SK-N-MC (cell line): ENCODE data around the gene MIPEP.
A peak's percentile ranks its signal among the peaks of the same experiment; 100 is the strongest.

ENCODE experiments used
- DNase-seq: peaks from one replicate; pipeline ENCODE4 v3.0.0-alpha.2; 2011; ENCODE audit warnings: low read depth, low spot score
- H3K27ac ChIP-seq: fragments of 200-600 bp; sonication (generic); 2 replicates; pipeline ENCODE4 v1.5.1; 2016; ENCODE audit warnings: mixed run types
- H3K36me3 ChIP-seq: fragments of 200-600 bp; sonication (generic); 2 replicates; pipeline ENCODE4 v1.6.1; 2017; ENCODE audit warnings: antibody characterized with exemption, low read length, mixed read lengths; ENCODE audit not compliant: insufficient read depth
- H3K4me3 ChIP-seq: fragments of 200-600 bp; sonication (generic); 2 replicates; pipeline ENCODE4 v1.5.1; 2016
- H3K9ac ChIP-seq: fragments of 200-600 bp; sonication (generic); 2 replicates; pipeline ENCODE4 v1.8.0; 2017; ENCODE audit warnings: mixed run types, mixed read lengths; ENCODE audit not compliant: insufficient read length
- H3K9me3 ChIP-seq: fragments of 200-600 bp; sonication (generic); 2 replicates; pipeline ENCODE4 v1.6.1; 2017; ENCODE audit warnings: low read depth, mild to moderate bottlenecking, antibody characterized with exemption, low read length, moderate library complexity, mixed read lengths
- EZH2 ChIP-seq: fragments of 200-600 bp; sonication (generic); IDR thresholded peaks from one replicate; pipeline ENCODE4 v1.6.1; 2017; ENCODE audit warnings: antibody characterized with exemption
- FOXP2 ChIP-seq: optimal IDR thresholded peaks from 2 replicates; pipeline ENCODE3; 2011; ENCODE audit warnings: mild to moderate bottlenecking, moderate library complexity; ENCODE audit not compliant: insufficient read depth; ENCODE audit errors: extremely low read length, control extremely low read depth
- POLR2AphosphoS5 ChIP-seq: IDR thresholded peaks from 2 replicates; pipeline ENCODE4 v1.6.1; 2012; ENCODE audit warnings: mild to moderate bottlenecking, low read depth, low read length, borderline replicate concordance

The MIPEP gene

GRCh38 chr13:23888658-23889614, at the start of gene MIPEP:
MIPEP (minus strand) TSS chr13:23889400; CDS start chr13:23889320, 80 bp downstream.
- TF ChIP-seq POLR2AphosphoS5 (peak; percentile 77), EZH2 (no peak)
- peak within 1 kb of the TSS; percentile 82 for H3K9ac ChIP-seq
- H3K9me3 ChIP-seq = no peaks in the 10 kb centered on the region
- peaks cover 8% of the 10 kb centered on the region; the same call in 1 of the 2 replicates for H3K36me3 ChIP-seq
- DNase-seq = peak; percentile 51
- peak within 1 kb of the TSS; percentile 87 for H3K4me3 ChIP-seq
- no peak within 1 kb of the TSS; the same call in 1 of the 2 replicates for H3K27ac ChIP-seq

GRCh38 chr13:23934520-23934919, 45.3 kb upstream of the MIPEP start:
- Histone ChIP-seq H3K9ac (no peak overlapping the region), H3K36me3 (no peaks in the 10 kb centered on the region), H3K9me3 (no peaks in the 10 kb centered on the region), H3K4me3 (no peak overlapping the region), H3K27ac (no peak overlapping the region)
- DNase-seq = peak; percentile 77
- TF ChIP-seq FOXP2 (peak; percentile 22), POLR2AphosphoS5 (no peak)

DNA sequence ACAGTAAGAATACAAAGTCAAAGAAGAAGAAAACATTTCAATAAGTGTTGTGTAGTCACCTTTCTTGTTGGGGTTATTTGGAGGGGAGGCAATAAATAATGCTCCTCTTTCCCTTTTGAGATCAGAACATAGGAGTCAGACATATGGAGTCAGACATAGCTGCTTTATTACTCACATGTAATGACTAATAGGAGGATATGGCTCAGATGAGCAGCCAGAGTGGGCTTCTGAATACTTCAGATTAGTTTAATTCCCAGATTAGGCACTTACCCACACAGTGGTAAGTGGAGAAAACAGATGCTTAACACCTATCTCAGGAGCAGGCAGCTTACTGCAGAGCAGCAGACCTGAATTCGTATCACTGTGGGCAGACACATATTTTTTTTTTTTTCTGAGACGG, 39.8 kb upstream of the MIPEP start:
- TF ChIP-seq POLR2AphosphoS5 = no peak
- no peak for TF ChIP-seq FOXP2
- no peak for TF ChIP-seq EZH2
- Histone ChIP-seq H3K9me3 (no peaks in the 10 kb centered on the region), H3K27ac (no peak overlapping the region), H3K4me3 (no peak overlapping the region), H3K9ac (no peak overlapping the region), H3K36me3 (no peaks in the 10 kb centered on the region)
- DNase-seq = no peak

- DNase-seq = no peak
Measured at GRCh38 chr13:23923031-23923430, 33.8 kb upstream of the MIPEP start.

GRCh38 chr13:23922005-23922932, 33.1 kb upstream of the MIPEP start:
- H3K9me3 ChIP-seq = no peaks in the 10 kb centered on the region
- no peak overlapping the region for H3K4me3 ChIP-seq
- no peak overlapping the region for H3K27ac ChIP-seq
- DNase-seq = no peak
- TF ChIP-seq EZH2 (no peak), POLR2AphosphoS5 (no peak), FOXP2 (no peak)
- no peak overlapping the region for H3K9ac ChIP-seq
- no peaks in the 10 kb centered on the region for H3K36me3 ChIP-seq

More at GRCh38 chr13:23923031-23923430, 33.8 kb upstream of the MIPEP start:
- Histone ChIP-seq H3K27ac (no peak overlapping the region), H3K9ac (no peak overlapping the region), H3K9me3 (no peaks in the 10 kb centered on the region), H3K4me3 (no peak overlapping the region), H3K36me3 (no peaks in the 10 kb centered on the region)
- TF ChIP-seq FOXP2 (no peak), POLR2AphosphoS5 (no peak), EZH2 (no peak)

DNA sequence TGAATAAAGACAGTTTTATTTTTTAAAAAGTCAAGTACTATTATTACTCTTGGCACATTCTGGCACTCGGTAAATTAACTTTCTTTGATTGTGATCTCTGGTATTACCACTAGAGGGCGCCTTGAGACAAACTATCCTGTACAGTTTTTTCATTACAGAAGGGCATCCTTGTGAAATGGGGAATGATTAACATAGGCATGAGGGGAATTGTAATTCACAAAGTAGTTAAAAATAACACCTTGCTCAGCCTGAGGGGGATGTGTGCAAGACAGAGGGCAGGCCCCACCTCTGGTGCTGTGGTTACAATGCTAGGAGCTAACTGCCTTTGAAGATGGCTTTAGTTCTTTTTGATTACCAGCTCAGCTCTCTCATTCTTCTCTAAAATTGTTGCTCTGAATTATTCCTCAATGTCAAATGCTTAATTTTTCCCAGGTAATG, 32.3 kb upstream of the MIPEP start:
- peak; percentile 30 for DNase-seq
- Histone ChIP-seq H3K9ac (no peak overlapping the region), H3K4me3 (no peak overlapping the region), H3K9me3 (no peaks in the 10 kb centered on the region), H3K36me3 (no peaks in the 10 kb centered on the region), H3K27ac (no peak overlapping the region)
- no peak for TF ChIP-seq POLR2AphosphoS5

DNA sequence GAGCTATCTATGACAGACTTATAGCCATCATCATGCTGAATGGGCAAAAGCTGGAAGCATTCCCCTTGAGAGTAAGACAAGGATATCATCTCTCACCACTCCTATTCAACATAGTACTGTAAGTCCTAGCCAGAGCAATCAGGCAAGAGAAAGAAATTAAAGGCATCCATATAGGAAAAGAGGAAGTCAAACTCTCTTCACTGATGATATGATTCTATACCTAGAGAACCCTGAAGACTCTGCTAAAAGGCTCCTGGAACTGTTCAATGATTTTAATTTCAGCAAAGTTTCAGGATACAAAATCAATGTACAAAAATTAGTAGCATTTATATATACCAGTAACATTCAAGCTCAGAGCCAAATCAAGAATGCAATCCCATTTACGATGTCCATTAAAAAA, 29.8 kb upstream of the MIPEP start:
- H3K9ac ChIP-seq = no peak overlapping the region
- H3K36me3 ChIP-seq = no peaks in the 10 kb centered on the region
- no peak overlapping the region for H3K4me3 ChIP-seq
- no peaks in the 10 kb centered on the region for H3K9me3 ChIP-seq
- TF ChIP-seq POLR2AphosphoS5 (no peak), FOXP2 (no peak), EZH2 (no peak)
- no peak for DNase-seq
- no peak overlapping the region for H3K27ac ChIP-seq

- Histone ChIP-seq H3K36me3 (no peaks in the 10 kb centered on the region), H3K4me3 (no peak overlapping the region), H3K27ac (no peak overlapping the region), H3K9ac (no peak overlapping the region), H3K9me3 (no peaks in the 10 kb centered on the region)
- TF ChIP-seq EZH2 (no peak), POLR2AphosphoS5 (no peak), FOXP2 (no peak)
- peak; percentile 26 for DNase-seq
Measured at GRCh38 chr13:23918208-23918607, 29.0 kb upstream of the MIPEP start.
